Epithelial cell of proximal tubule (primary cell): ENCODE measurements around the gene ST3GAL6. TPM values are rescaled to one million over a fixed set of nuclear protein-coding genes. Genes with fewer than 3 reads are reported as not detected.

ENCODE experiments used
- DNase-seq: peaks from one replicate; pipeline ENCODE4 v3.0.0-alpha.2; 2011; ENCODE audit warnings: low read depth
- H3K4me3 ChIP-seq: 2 replicates; pipeline ENCODE4 v1.5.1; 2011; ENCODE audit warnings: low read depth, mild to moderate bottlenecking, low read length
- total RNA-seq: library from RNA; depleted of rRNA; stranded (reverse); fragments of >200 nt; gene quantifications from 2 replicates; pipeline ENCODE4 v1.2.3, GENCODE V29; 2015
- TF ChIP-seq, protein P1 (sequence below): conservative IDR thresholded peaks from 2 replicates; pipeline ENCODE4 v1.5.1; 2012; ENCODE audit warnings: low read depth, mild to moderate bottlenecking, low read length

The ST3GAL6 gene
- total RNA-seq, 1 donor from 2014 or later = 3.9 TPM

DNA sequence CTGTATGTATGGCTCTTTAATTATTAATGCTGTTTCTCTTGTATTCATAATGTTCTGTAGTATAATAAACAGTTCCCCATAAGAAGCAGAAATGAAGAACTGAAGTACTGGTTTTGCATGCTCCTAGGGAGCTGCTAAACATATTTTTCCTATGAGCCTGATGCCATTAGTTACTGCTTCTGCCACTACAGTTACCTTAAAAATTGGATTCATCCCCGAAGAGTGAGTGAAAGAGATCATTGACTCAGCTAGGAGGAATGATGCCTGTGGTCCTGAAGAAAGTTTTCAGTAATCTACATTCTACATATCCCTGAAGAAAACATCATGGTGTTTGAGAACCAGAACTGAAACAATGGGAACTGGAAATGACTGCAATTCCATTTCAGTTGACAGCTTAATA is 37.1 kb upstream of the ST3GAL6 start:
- DNase-seq = no peak
- H3K4me3 ChIP-seq = no peak overlapping the region
- TF ChIP-seq, protein P1, sequence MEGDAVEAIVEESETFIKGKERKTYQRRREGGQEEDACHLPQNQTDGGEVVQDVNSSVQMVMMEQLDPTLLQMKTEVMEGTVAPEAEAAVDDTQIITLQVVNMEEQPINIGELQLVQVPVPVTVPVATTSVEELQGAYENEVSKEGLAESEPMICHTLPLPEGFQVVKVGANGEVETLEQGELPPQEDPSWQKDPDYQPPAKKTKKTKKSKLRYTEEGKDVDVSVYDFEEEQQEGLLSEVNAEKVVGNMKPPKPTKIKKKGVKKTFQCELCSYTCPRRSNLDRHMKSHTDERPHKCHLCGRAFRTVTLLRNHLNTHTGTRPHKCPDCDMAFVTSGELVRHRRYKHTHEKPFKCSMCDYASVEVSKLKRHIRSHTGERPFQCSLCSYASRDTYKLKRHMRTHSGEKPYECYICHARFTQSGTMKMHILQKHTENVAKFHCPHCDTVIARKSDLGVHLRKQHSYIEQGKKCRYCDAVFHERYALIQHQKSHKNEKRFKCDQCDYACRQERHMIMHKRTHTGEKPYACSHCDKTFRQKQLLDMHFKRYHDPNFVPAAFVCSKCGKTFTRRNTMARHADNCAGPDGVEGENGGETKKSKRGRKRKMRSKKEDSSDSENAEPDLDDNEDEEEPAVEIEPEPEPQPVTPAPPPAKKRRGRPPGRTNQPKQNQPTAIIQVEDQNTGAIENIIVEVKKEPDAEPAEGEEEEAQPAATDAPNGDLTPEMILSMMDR = no peak

GRCh38 chr3:98727638-98728037 is 35.5 kb upstream of the ST3GAL6 start:
- no peak overlapping the region for H3K4me3 ChIP-seq
- TF ChIP-seq, protein P1 = no peak
- no peak for DNase-seq

DNA sequence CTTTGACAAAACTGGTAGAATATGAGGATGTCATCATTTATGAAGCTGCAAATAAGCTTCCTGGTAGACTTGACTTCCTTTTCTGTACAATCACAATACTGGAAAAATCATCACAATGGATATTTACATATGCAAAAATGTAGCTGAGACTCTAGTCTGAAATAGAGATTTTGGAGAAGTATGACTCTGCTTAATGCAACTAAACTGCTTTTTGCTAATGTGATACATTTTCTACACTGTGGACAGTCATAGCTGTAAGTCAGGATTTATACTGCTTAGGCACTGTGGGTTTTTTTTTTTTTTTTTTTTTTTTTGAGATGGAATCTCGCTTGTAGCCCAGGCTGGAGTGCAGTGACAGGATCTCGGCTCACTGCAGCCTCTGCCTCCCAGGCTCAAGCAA is 34.5 kb upstream of the ST3GAL6 start:
- no peak for DNase-seq
- no peak overlapping the region for H3K4me3 ChIP-seq
- TF ChIP-seq, protein P1 = no peak

- H3K4me3 ChIP-seq = no peak overlapping the region
- TF ChIP-seq, protein P1 = no peak
- no peak for DNase-seq
These were observed 32.8 kb upstream of the ST3GAL6 start for GRCh38 chr3:98730338-98730737.

GRCh38 chr3:98730886-98731537 is 32.1 kb upstream of the ST3GAL6 start:
- H3K4me3 ChIP-seq = no peak overlapping the region
- no peak for DNase-seq
- TF ChIP-seq, protein P1 = no peak

GRCh38 chr3:98731720-98732285 is 31.3 kb upstream of the ST3GAL6 start:
- peak overlapping the region; percentile 87 for H3K4me3 ChIP-seq
- TF ChIP-seq, protein P1 = no peak
- DNase-seq = no peak

GRCh38 chr3:98732286-98733052 is 30.7 kb upstream of the ST3GAL6 start:
- TF ChIP-seq, protein P1 = no peak
- DNase-seq = no peak
- peak overlapping the region; percentile 87 for H3K4me3 ChIP-seq
